SK-N-SH (cell line): ENCODE results near the gene PRSS8. TPM values are rescaled to one million over a fixed set of nuclear protein-coding genes. Genes with fewer than 3 reads are reported as not detected.

Experiments used
- CTCF ChIA-PET: fragments of 300-600, 350-600 bp; formaldehyde crosslinking; extraction: SDS; loops from one replicate; lab custom pipeline; 2021; lab: Yijun Ruan, JAX
- POLR2A ChIA-PET: fragments of 350-600 bp; sonication (Branson Sonifier 250); formaldehyde crosslinking; extraction: SDS; loops from one replicate; lab custom pipeline; 2020; ENCODE audit warnings: antibody characterized with exemption, inconsistent platforms; lab: Yijun Ruan, JAX
- DNase-seq: peaks from one replicate; pipeline ENCODE4 v3.0.0; 2012
- H2AFZ ChIP-seq: fragments of 200-600 bp; sonication (generic); 2 replicates; pipeline ENCODE4 v1.8.1; 2016; ENCODE audit warnings: antibody characterized with exemption, mild to moderate bottlenecking, low read depth
- H3F3A ChIP-seq: fragments of 200-600 bp; sonication (generic); replicated peaks from 2 replicates; pipeline ENCODE3; 2016; ENCODE audit warnings: antibody characterized with exemption, mild to moderate bottlenecking; ENCODE audit not compliant: insufficient read depth
- H3K27ac ChIP-seq, 2 experiments: fragments of 200-500 bp in 1 of 2; fragments of 200-600 bp in 1 of 2; sonication (Bioruptor generic) in 1 of 2; sonication (generic), shearing (Covaris generic) in 1 of 2; 2 replicates each; pipeline versions ENCODE4 v1.5.1 to v1.6.1; 2014 to 2016; ENCODE audit warnings: low read depth in 2 of 2, inconsistent platforms in 1 of 2, low read length in 1 of 2, mild to moderate bottlenecking in 1 of 2, mixed read lengths in 1 of 2
- H3K27me3 ChIP-seq: fragments of 200-600 bp; sonication (generic), shearing (Covaris generic); 2 replicates; pipeline ENCODE4 v1.6.1; 2016; ENCODE audit warnings: mixed run types; ENCODE audit not compliant: insufficient read depth
- H3K36me3 ChIP-seq, 2 experiments: fragments of 200-500 bp in 1 of 2; fragments of 200-600 bp in 1 of 2; sonication (Bioruptor generic) in 1 of 2; sonication (generic) in 1 of 2; replicated peaks in 1 of 2; 2 replicates each; pipeline versions ENCODE3 to v1.5.1; 2014 to 2016; ENCODE audit warnings: low read length in 1 of 2, mild to moderate bottlenecking in 1 of 2; ENCODE audit not compliant: insufficient read depth in 2 of 2, control insufficient read depth in 1 of 2
- H3K4me1 ChIP-seq, 2 experiments: fragments of 200-500 bp in 1 of 2; fragments of 200-600 bp in 1 of 2; sonication (Bioruptor generic) in 1 of 2; sonication (generic), shearing (Covaris generic) in 1 of 2; 2 replicates each; pipeline versions ENCODE4 v1.5.1 to v1.6.1; 2014 to 2016; ENCODE audit warnings: low read depth in 1 of 2, low read length in 1 of 2, mixed run types in 1 of 2; ENCODE audit not compliant: insufficient read depth in 2 of 2, control insufficient read depth in 1 of 2
- H3K4me2 ChIP-seq: fragments of 200-600 bp; sonication (generic), shearing (Covaris generic); 2 replicates; pipeline ENCODE4 v1.6.1; 2017; ENCODE audit warnings: mixed run types
- H3K4me3 ChIP-seq, 2 experiments: fragments of 200-500 bp in 1 of 2; fragments of 200-600 bp in 1 of 2; sonication (Bioruptor generic) in 1 of 2; sonication (generic), shearing (Covaris generic) in 1 of 2; 2 replicates each; pipeline versions ENCODE4 v1.5.1 to v1.8.1; 2014 to 2016; ENCODE audit warnings: low read depth in 2 of 2, inconsistent platforms in 1 of 2, low read length in 1 of 2, mild to moderate bottlenecking in 1 of 2, mixed read lengths in 1 of 2, moderate library complexity in 1 of 2
- H3K79me2 ChIP-seq: fragments of 200-600 bp; sonication (generic); 2 replicates; pipeline ENCODE4 v1.8.1; 2017; ENCODE audit warnings: mild to moderate bottlenecking; ENCODE audit not compliant: insufficient read depth
- H3K9ac ChIP-seq: fragments of 200-600 bp; sonication (generic); 2 replicates; pipeline ENCODE4 v1.6.1; 2017; ENCODE audit warnings: mixed run types
- H3K9me2 ChIP-seq: fragments of 200-600 bp; sonication (generic); 2 replicates; pipeline ENCODE4 v1.6.1; 2017; ENCODE audit warnings: mixed run types
- H3K9me3 ChIP-seq: fragments of 200-600 bp; sonication (generic); 2 replicates; pipeline ENCODE4 v1.6.1; 2017; ENCODE audit warnings: mixed run types, mild to moderate bottlenecking, moderate library complexity
- H4K20me1 ChIP-seq: fragments of 200-600 bp; sonication (generic); 2 replicates; pipeline ENCODE4 v1.6.1; 2017; ENCODE audit warnings: mild to moderate bottlenecking, mixed run types; ENCODE audit not compliant: insufficient read depth
- ELF1 ChIP-seq: IDR thresholded peaks from 2 replicates; pipeline ENCODE4 v1.4.0; 2012
- RCOR1 ChIP-seq: fragments of 150-350 bp; IDR thresholded peaks from 2 replicates; pipeline ENCODE4 v1.6.1; 2017; ENCODE audit warnings: antibody characterized with exemption, low read length
- SIN3A ChIP-seq: IDR thresholded peaks from 2 replicates; pipeline ENCODE4 v1.6.1; 2012; ENCODE audit warnings: low read depth, mild to moderate bottlenecking, low read length, moderate library complexity, borderline replicate concordance
- WGBS: methylation state at CpG from one replicate; pipeline ENCODE4 v1.1.6; 2017; ENCODE audit warnings: low lambda C conversion rate; 5-methylcytosine and 5-hydroxymethylcytosine counted together
- polyA plus RNA-seq, 3 experiments: library from polyadenylated mRNA; depleted of rRNA; stranded (reverse); fragments of >200 nt; gene quantifications; 2 replicates each; pipeline ENCODE4 v1.2.3, GENCODE V29; 2012
- TF ChIP-seq, protein P1 (sequence below): IDR thresholded peaks from 2 replicates; pipeline ENCODE4 v1.6.1; 2012; ENCODE audit warnings: mild to moderate bottlenecking, low read depth, low read length, moderate library complexity
- TF ChIP-seq, protein P2 (sequence below): fragments of 150-350 bp; IDR thresholded peaks from 2 replicates; pipeline ENCODE4 v1.6.1; 2016; ENCODE audit warnings: mild to moderate bottlenecking, low read depth, low read length
- TF ChIP-seq, protein P3 (sequence below): IDR thresholded peaks from 2 replicates; pipeline ENCODE4 v1.4.0; 2012; ENCODE audit warnings: low read depth

Gene PRSS8
- polyA plus RNA-seq, 1 of the 3 experiments (the other 2 are of a cell fraction): 0.07 TPM

DNA sequence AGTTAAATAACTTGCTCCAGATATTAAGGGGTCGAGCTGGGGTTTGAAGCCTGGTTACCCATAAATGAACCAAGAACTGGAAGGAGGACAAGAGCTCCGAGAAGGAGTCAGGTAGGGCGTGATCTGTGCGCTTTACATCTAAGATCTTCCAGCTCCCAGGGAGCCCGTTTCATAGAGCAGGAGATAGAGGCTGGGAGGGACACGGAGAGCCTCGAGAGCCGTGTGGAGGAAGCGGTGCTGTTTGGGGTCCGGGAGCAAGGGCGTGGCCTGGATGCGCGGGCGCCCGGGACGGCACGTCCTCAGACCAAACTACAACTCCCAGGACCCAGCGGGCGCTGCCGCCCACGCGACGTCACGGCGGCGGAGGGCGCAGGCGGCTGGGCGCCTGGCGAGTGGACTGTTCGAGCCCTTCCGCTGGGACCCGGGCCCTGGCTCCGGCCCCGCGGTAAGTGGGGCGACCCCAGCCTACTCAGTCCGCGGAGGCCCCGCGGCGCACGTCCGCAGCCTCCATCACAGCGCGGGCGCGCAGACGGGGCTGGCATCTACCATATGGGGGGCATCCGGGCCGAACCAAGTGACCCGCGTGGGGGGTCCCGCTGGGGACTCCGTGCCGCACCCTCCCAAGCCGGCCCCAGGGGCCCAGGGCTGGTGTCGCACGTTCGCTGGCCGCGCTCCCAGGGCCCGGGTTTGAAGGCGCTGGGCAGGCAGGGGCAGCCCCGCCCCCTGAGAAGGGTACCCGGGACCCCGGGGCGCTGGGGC is 27.3 kb downstream of the PRSS8 start, which contains the start of gene BCKDK (continued):
- TF ChIP-seq, protein P1, sequence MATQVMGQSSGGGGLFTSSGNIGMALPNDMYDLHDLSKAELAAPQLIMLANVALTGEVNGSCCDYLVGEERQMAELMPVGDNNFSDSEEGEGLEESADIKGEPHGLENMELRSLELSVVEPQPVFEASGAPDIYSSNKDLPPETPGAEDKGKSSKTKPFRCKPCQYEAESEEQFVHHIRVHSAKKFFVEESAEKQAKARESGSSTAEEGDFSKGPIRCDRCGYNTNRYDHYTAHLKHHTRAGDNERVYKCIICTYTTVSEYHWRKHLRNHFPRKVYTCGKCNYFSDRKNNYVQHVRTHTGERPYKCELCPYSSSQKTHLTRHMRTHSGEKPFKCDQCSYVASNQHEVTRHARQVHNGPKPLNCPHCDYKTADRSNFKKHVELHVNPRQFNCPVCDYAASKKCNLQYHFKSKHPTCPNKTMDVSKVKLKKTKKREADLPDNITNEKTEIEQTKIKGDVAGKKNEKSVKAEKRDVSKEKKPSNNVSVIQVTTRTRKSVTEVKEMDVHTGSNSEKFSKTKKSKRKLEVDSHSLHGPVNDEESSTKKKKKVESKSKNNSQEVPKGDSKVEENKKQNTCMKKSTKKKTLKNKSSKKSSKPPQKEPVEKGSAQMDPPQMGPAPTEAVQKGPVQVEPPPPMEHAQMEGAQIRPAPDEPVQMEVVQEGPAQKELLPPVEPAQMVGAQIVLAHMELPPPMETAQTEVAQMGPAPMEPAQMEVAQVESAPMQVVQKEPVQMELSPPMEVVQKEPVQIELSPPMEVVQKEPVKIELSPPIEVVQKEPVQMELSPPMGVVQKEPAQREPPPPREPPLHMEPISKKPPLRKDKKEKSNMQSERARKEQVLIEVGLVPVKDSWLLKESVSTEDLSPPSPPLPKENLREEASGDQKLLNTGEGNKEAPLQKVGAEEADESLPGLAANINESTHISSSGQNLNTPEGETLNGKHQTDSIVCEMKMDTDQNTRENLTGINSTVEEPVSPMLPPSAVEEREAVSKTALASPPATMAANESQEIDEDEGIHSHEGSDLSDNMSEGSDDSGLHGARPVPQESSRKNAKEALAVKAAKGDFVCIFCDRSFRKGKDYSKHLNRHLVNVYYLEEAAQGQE: 0 out of 2 replicates have a peak, but pooled peaks have one; percentile 2
- TF ChIP-seq, protein P2, sequence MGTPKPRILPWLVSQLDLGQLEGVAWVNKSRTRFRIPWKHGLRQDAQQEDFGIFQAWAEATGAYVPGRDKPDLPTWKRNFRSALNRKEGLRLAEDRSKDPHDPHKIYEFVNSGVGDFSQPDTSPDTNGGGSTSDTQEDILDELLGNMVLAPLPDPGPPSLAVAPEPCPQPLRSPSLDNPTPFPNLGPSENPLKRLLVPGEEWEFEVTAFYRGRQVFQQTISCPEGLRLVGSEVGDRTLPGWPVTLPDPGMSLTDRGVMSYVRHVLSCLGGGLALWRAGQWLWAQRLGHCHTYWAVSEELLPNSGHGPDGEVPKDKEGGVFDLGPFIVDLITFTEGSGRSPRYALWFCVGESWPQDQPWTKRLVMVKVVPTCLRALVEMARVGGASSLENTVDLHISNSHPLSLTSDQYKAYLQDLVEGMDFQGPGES: no peak
- TF ChIP-seq, protein P3, sequence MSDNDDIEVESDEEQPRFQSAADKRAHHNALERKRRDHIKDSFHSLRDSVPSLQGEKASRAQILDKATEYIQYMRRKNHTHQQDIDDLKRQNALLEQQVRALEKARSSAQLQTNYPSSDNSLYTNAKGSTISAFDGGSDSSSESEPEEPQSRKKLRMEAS: peak; percentile 63; the same call in 1 of the 2 replicates

DNA sequence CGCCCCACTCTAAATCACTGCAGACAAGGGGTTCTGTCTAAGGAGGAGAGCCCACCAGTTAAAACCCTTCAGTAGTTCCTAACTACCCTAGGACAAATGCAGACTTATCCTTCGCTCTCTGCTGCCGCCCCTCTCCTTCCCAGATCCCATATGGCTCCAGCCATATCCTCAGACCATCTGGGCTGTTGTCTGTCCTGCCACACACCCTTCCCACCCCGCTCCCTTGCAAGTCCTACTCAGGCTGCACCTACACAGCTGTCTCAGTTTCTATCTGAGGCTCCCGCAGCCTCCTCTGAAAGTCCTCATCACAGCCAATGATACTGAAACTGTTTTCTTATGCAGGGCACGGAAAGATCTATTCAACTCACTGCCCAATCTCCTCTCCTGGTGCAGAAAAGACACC is 28.1 kb downstream of the PRSS8 start:
- Histone ChIP-seq H3K9ac (peak overlapping the region; percentile 97; the same call in 1 of the 2 replicates), H3K27ac (peak overlapping the region; percentile 57 to 86; a peak in 3 of 4 replicates), H4K20me1 (no peaks in the 10 kb centered on the region), H3F3A (no peaks in the 10 kb centered on the region), H3K9me3 (no peaks in the 10 kb centered on the region), H3K4me3 (peak overlapping the region in 1 of 2 experiments; percentile 94; a peak in 2 of 4 replicates), H3K4me2 (peak overlapping the region; percentile 94), H3K36me3 (peaks cover 19 to 31% of the 10 kb centered on the region in 2 experiments), H3K4me1 (peaks cover 8 to 25% of the 10 kb centered on the region in 2 experiments; a peak in 2 of 4 replicates), H3K9me2 (no peaks in the 10 kb centered on the region), H2AFZ (peak overlapping the region; percentile 90), H3K27me3 (no peaks in the 10 kb centered on the region), H3K79me2 (peaks cover 23% of the 10 kb centered on the region)
- TF ChIP-seq SIN3A (no peak), ELF1 (no peak), RCOR1 (no peak)
- TF ChIP-seq, protein P2: no peak
- DNase-seq: no peak
- ChIA-PET CTCF (no interaction called here), POLR2A (interaction anchor here (0.6 to 3.2 kb wide), 2 partner anchors 10 to 14 kb away, joined by 3 to 12 read pairs; partner anchors contain the start of gene KAT8)
- WGBS: 93% methylated on average over 6 of the region's 6 CpGs
